ENCODE results near the gene RNF133. TPM values are rescaled to one million over a fixed set of nuclear protein-coding genes. Genes with fewer than 3 reads are reported as not detected.

Gene RNF133
- total RNA-seq, 2 donors from 2014 or later: 0.86 TPM; not detected in 1

- Histone ChIP-seq H3K9me3 (ENCODE audit: control insufficient read depth, low read length) (peaks cover 7% of the 10 kb centered on the region), H3K4me3 (ENCODE audit: low read length) (no peak overlapping the region), H3K27ac (ENCODE audit: low read depth, low read length) (no peak overlapping the region), H3K4me1 (ENCODE audit: control insufficient read depth, insufficient read depth, low read length) (no peaks in the 10 kb centered on the region), H3K36me3 (ENCODE audit: control insufficient read depth, insufficient read depth, low read length) (no peaks in the 10 kb centered on the region), H3K9ac (ENCODE audit: extremely low read depth, low read length, poor library complexity, severe bottlenecking) (no peak overlapping the region), H3K27me3 (ENCODE audit: control insufficient read depth, insufficient read depth, low read length, poor library complexity, severe bottlenecking) (no peaks in the 10 kb centered on the region)
- Mint-ChIP-seq H3K9me3 (peaks cover 13% of the 10 kb centered on the region), H3K4me3 (no peak overlapping the region), H3K4me1 (peaks cover 6% of the 10 kb centered on the region), H3K36me3 (ENCODE audit: low read depth) (peaks cover 9% of the 10 kb centered on the region), H3K27ac (no peak overlapping the region), H3K27me3 (ENCODE audit: insufficient read depth) (no peaks in the 10 kb centered on the region)
- no peak for TF ChIP-seq CTCF (conservative IDR thresholded peaks at IDR 0.05)
- 96 to 100% methylated on average over 1 to 2 of the region's 2 CpGs for WGBS, 2 experiments (ENCODE audit: insufficient coverage in 1 of 2, insufficient read length in 1 of 2)
- no peak for DNase-seq
These were observed 4.2 kb downstream of the RNF133 start for GRCh38 chr7:122694697-122695096.

GRCh38 chr7:122692769-122693309 lies 6.1 kb downstream of the RNF133 start:
- Histone ChIP-seq H3K9me3 (ENCODE audit: control insufficient read depth, low read length) (peaks cover 7% of the 10 kb centered on the region), H3K4me1 (ENCODE audit: control insufficient read depth, insufficient read depth, low read length) (no peaks in the 10 kb centered on the region), H3K4me3 (ENCODE audit: low read length) (no peak overlapping the region), H3K27ac (ENCODE audit: low read depth, low read length) (no peak overlapping the region), H3K36me3 (ENCODE audit: control insufficient read depth, insufficient read depth, low read length) (no peaks in the 10 kb centered on the region), H3K9ac (ENCODE audit: extremely low read depth, low read length, poor library complexity, severe bottlenecking) (no peak overlapping the region), H3K27me3 (ENCODE audit: control insufficient read depth, insufficient read depth, low read length, poor library complexity, severe bottlenecking) (no peaks in the 10 kb centered on the region)
- no peak overlapping the region for H3K27ac Mint-ChIP-seq
- no peaks in the 10 kb centered on the region for H3K27me3 Mint-ChIP-seq (ENCODE audit: insufficient read depth)
- H3K4me3 Mint-ChIP-seq: no peak overlapping the region
- peaks cover 9% of the 10 kb centered on the region for H3K36me3 Mint-ChIP-seq (ENCODE audit: low read depth)
- no peak for TF ChIP-seq CTCF (conservative IDR thresholded peaks at IDR 0.05)
- DNase-seq: peak; percentile 34
- WGBS, 2 experiments (ENCODE audit: insufficient coverage in 1 of 2, insufficient read length in 1 of 2): 96 to 100% methylated on average over 1 to 3 of the region's 3 CpGs
- H3K9me3 Mint-ChIP-seq: peaks cover 13% of the 10 kb centered on the region
- H3K4me1 Mint-ChIP-seq: peaks cover 6% of the 10 kb centered on the region

GRCh38 chr7:122691569-122692235 lies 7.2 kb downstream of the RNF133 start:
- DNase-seq: peak; percentile 38
- Histone ChIP-seq H3K4me3 (ENCODE audit: low read length) (no peak overlapping the region), H3K9me3 (ENCODE audit: control insufficient read depth, low read length) (peaks cover 7% of the 10 kb centered on the region), H3K9ac (ENCODE audit: extremely low read depth, low read length, poor library complexity, severe bottlenecking) (no peak overlapping the region), H3K36me3 (ENCODE audit: control insufficient read depth, insufficient read depth, low read length) (no peaks in the 10 kb centered on the region), H3K27ac (ENCODE audit: low read depth, low read length) (no peak overlapping the region), H3K27me3 (ENCODE audit: control insufficient read depth, insufficient read depth, low read length, poor library complexity, severe bottlenecking) (no peaks in the 10 kb centered on the region), H3K4me1 (ENCODE audit: control insufficient read depth, insufficient read depth, low read length) (no peaks in the 10 kb centered on the region)
- peaks cover 6% of the 10 kb centered on the region for H3K4me1 Mint-ChIP-seq
- peaks cover 9% of the 10 kb centered on the region for H3K36me3 Mint-ChIP-seq (ENCODE audit: low read depth)
- H3K27me3 Mint-ChIP-seq (ENCODE audit: insufficient read depth): no peaks in the 10 kb centered on the region
- H3K9me3 Mint-ChIP-seq: peaks cover 13% of the 10 kb centered on the region
- 94 to 97% methylated on average over 14 of the region's 14 CpGs for WGBS, 2 experiments (ENCODE audit: insufficient coverage in 1 of 2, insufficient read length in 1 of 2)
- H3K27ac Mint-ChIP-seq: no peak overlapping the region
- TF ChIP-seq CTCF (conservative IDR thresholded peaks at IDR 0.05): no peak
- H3K4me3 Mint-ChIP-seq: no peak overlapping the region

Data from endodermal cell (in vitro differentiated cells).